Measurements from ENCODE around the gene WDR7. TPM values are rescaled to one million over a fixed set of nuclear protein-coding genes. Genes with fewer than 3 reads are reported as not detected.

WDR7 gene
- total RNA-seq, 4 donors from 2014 or later, result 9.4 to 26.1 (median 19.2) TPM

DNA sequence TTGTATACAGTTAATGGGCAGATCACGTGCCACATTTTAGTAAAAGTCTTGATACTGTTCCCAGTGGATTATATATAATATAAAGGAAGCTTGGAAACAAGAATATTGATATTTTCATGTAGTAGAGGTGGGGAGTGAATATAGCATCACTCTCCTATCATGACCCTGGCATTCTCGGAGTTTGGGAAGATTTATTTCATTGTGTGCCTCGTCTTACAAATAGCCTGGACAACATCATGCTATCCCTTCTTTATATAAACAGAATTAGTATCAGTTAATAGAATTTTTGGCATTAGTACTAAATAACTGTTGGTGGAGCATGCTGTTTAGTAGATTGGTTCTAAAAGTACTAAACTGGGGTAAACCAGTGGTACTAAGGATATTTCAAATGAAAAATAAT, 283.7 kb downstream of the WDR7 start:
- Histone ChIP-seq H3K9me3 (no peaks in the 10 kb centered on the region), H3K4me1 (no peaks in the 10 kb centered on the region), H3K27me3 (no peaks in the 10 kb centered on the region), H3K27ac (no peak overlapping the region), H3K36me3 (peaks cover 0 to 21% (median 0%) of the 10 kb centered on the region in 3 donors), H3K4me3 (no peak overlapping the region)
- intact Hi-C loops (cut with DNase I), result no loop called here
- no peak for TF ChIP-seq POLR2A (IDR thresholded peaks at IDR 0.05)
- WGBS, 2 donors, result 84 to 94% methylated on average over 3 of the region's 3 CpGs
- no peak for DNase-seq

DNA sequence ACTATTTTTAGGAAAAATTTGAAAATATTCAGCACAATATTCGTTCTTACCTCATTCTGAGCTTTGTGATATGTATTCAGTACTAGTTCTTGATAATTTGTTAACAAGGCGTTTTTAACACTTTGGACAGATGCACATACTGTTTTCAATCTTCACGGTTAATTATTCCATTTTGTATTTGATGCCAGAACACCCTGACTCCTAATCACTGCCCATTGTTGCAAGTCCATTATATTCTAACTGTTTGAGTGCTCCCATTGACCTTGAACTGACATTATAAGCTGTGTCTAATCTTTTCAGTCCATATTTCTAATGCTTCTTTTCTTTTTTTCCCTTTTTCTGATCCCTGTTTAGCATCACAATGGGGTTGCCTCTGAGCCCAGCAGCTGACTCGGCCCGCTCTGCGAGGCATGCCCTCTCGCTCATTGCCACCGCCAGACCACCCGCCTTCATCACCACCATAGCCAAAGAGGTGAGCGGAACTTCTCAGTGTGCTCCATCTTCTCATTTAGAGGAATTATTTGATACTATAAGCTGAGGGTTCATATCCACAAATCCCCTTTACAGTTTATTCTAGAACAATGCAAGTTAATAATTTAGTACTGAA, 284.4 kb downstream of the WDR7 start:
- intact Hi-C loops (cut with DNase I), result no loop called here
- DNase-seq, result no peak

DNA sequence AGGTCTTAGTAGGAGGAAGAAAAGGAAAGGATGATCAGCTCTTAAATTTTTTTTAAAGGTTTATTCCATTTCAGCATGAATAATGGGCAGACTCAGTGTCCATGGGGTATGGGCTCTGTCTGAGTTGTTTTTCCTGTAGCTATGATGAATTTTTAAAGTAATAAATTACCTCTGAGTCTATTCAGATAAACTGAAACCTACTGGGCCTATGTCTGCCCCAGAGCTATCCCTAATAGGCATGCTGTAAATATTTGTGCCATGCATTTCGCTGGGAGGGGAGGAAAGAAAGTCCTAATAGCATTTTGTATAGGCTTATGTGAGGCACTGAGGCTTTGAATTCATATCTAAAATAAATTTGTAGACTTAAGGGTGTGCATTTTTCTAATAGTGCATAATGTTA, 285.3 kb downstream of the WDR7 start:
- Histone ChIP-seq H3K36me3 (peaks cover 0 to 21% (median 0%) of the 10 kb centered on the region in 3 donors), H3K9me3 (no peaks in the 10 kb centered on the region), H3K4me1 (no peaks in the 10 kb centered on the region), H3K4me3 (no peak overlapping the region), H3K27me3 (no peaks in the 10 kb centered on the region), H3K27ac (no peak overlapping the region)
- TF ChIP-seq POLR2A (IDR thresholded peaks at IDR 0.05), result no peak
- no peak for DNase-seq
- WGBS, 2 donors, result 85 to 88% methylated on average over 1 of the region's 1 CpG
- intact Hi-C loops (cut with DNase I), result no loop called here

More for the DNA sequence above, 284.4 kb downstream of the WDR7 start:
- no peak for TF ChIP-seq POLR2A (IDR thresholded peaks at IDR 0.05)
- TF ChIP-seq, protein P1, sequence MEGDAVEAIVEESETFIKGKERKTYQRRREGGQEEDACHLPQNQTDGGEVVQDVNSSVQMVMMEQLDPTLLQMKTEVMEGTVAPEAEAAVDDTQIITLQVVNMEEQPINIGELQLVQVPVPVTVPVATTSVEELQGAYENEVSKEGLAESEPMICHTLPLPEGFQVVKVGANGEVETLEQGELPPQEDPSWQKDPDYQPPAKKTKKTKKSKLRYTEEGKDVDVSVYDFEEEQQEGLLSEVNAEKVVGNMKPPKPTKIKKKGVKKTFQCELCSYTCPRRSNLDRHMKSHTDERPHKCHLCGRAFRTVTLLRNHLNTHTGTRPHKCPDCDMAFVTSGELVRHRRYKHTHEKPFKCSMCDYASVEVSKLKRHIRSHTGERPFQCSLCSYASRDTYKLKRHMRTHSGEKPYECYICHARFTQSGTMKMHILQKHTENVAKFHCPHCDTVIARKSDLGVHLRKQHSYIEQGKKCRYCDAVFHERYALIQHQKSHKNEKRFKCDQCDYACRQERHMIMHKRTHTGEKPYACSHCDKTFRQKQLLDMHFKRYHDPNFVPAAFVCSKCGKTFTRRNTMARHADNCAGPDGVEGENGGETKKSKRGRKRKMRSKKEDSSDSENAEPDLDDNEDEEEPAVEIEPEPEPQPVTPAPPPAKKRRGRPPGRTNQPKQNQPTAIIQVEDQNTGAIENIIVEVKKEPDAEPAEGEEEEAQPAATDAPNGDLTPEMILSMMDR (IDR thresholded peaks at IDR 0.05), result no peak
- no peak overlapping the region for H3K27ac ChIP-seq
- H3K27me3 ChIP-seq, result no peaks in the 10 kb centered on the region
- WGBS, 2 donors, result 88 to 92% methylated on average over 10 of the region's 10 CpGs
- H3K4me1 ChIP-seq, result no peaks in the 10 kb centered on the region
- no peaks in the 10 kb centered on the region for H3K9me3 ChIP-seq
- H3K36me3 ChIP-seq, result peaks cover 0 to 21% (median 0%) of the 10 kb centered on the region in 3 donors
- no peak overlapping the region for H3K4me3 ChIP-seq

DNA sequence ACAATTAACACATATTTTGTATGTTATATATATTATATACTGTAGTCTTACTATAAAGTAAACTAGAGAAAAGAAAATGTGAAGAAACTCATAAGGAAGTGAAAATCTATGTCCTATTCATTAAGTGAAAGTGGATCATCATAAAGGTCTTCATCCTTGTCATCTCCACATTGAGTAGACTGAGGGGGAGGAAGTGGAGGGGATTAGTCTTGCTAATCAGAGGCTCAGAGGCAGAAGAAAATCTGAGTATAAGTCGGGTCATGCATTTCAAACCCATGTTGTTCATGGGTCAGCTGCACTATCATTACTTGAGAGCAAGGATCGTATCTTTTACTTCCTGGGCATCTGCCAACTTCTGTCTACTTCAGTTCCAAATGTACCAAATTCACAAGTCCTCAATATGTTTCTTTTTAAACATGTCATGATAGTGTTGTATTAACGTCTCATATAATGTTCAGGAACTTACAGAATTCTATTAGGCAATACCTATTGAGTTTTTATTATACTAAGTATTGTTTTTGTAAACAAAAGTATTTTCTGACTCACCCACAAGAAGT, 286.8 kb downstream of the WDR7 start:
- intact Hi-C loops (cut with DNase I), result no loop called here

DNA sequence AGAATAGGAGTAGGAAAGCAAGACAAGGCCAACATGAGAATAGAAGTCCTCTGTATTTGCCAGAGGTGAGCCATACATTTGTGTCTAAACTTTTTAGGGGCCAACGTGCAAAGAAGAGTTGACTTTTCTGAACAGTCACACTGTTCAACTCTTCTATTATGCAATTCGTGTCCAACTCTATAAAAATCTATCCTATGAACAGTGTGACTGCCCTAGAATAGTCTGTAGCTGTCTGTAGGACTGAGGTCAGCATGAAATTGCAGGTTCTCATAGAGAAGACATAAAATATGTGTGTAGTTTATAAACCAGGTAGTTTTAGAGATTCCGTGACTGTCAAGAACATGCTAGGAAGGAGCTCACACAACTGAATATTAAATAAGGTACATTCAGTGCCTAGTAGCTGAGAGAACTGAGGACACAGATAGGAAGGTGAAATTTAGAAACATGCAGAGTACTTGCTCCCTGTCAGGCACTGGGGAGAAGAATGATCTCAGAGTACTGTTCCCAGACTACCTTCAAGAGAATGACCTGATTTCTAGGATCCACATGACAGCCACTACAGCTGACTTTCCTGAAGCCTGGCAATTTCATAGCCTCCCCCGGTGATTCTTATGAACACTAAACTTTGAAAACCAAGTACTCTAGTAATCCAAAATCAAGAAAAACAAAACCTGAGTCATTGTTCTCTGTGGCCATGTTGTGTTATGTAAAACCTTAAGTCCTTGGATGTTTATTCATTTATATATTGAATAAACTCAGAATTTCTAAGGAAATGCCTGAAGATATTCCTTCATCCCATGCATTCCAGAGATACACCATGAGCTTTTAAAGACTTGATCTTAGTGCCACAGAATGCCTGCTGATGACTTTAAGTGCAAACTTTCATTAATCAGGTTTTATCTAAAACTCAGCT, 294.3 kb downstream of the WDR7 start:
- no peak for TF ChIP-seq POLR2A (IDR thresholded peaks at IDR 0.05)
- TF ChIP-seq, protein P1 (IDR thresholded peaks at IDR 0.05), result no peak
- H3K27me3 ChIP-seq, result no peaks in the 10 kb centered on the region
- DNase-seq, result no peak
- H3K27ac ChIP-seq, result no peak overlapping the region
- H3K4me3 ChIP-seq, result no peak overlapping the region
- intact Hi-C loops (cut with DNase I), result no loop called here
- H3K4me1 ChIP-seq, result no peaks in the 10 kb centered on the region
- H3K36me3 ChIP-seq, result no peaks in the 10 kb centered on the region
- no peaks in the 10 kb centered on the region for H3K9me3 ChIP-seq
- 90 to 91% methylated on average over 4 of the region's 4 CpGs for WGBS, 2 donors

More for the DNA sequence above, 286.8 kb downstream of the WDR7 start:
- DNase-seq, result no peak
- no peak overlapping the region for H3K4me3 ChIP-seq
- no peaks in the 10 kb centered on the region for H3K9me3 ChIP-seq
- H3K4me1 ChIP-seq, result no peaks in the 10 kb centered on the region
- H3K36me3 ChIP-seq, result peaks cover 0 to 21% (median 0%) of the 10 kb centered on the region in 3 donors
- H3K27me3 ChIP-seq, result no peaks in the 10 kb centered on the region
- TF ChIP-seq POLR2A (IDR thresholded peaks at IDR 0.05), result no peak
- TF ChIP-seq, protein P1 (IDR thresholded peaks at IDR 0.05), result no peak
- no peak overlapping the region for H3K27ac ChIP-seq
- WGBS, 2 donors, result 67 to 70% methylated on average over 3 of the region's 3 CpGs

DNA sequence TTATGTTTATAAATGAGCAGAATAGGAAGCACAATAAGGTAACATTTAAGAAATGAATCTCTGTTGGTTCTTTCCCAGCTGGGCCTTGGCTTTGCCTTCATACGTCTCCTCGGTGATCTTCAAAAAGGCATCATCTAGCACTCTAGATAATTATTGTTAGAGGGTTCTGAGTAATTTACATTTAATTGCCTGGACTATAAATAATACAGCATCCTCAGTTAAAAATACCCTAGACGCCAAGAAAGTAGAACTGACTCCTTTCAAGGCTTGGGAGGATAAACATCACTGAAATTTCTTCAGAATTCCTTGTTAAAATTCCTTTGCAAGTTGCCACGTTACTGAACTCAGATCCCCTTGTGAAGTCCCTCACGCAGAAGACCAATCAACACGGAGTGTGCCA, 296.1 kb downstream of the WDR7 start:
- H3K27me3 ChIP-seq, result no peaks in the 10 kb centered on the region
- H3K4me1 ChIP-seq, result no peaks in the 10 kb centered on the region
- 76 to 80% methylated on average over 6 of the region's 6 CpGs for WGBS, 2 donors
- H3K9me3 ChIP-seq, result no peaks in the 10 kb centered on the region
- no peaks in the 10 kb centered on the region for H3K36me3 ChIP-seq
- H3K4me3 ChIP-seq, result no peak overlapping the region
- TF ChIP-seq POLR2A (IDR thresholded peaks at IDR 0.05), result no peak
- TF ChIP-seq, protein P1 (IDR thresholded peaks at IDR 0.05), result no peak
- no peak for DNase-seq
- intact Hi-C loops (cut with DNase I), result no loop called here
- H3K27ac ChIP-seq, result no peak overlapping the region

All from esophagus squamous epithelium (tissue), 5 donors.